Measurements from ENCODE around the gene TNNI2. TPM values are rescaled to one million over a fixed set of nuclear protein-coding genes. Genes with fewer than 3 reads are reported as not detected.

Gene TNNI2
- total RNA-seq, 1 experiment from 2014 or later: not detected

DNA sequence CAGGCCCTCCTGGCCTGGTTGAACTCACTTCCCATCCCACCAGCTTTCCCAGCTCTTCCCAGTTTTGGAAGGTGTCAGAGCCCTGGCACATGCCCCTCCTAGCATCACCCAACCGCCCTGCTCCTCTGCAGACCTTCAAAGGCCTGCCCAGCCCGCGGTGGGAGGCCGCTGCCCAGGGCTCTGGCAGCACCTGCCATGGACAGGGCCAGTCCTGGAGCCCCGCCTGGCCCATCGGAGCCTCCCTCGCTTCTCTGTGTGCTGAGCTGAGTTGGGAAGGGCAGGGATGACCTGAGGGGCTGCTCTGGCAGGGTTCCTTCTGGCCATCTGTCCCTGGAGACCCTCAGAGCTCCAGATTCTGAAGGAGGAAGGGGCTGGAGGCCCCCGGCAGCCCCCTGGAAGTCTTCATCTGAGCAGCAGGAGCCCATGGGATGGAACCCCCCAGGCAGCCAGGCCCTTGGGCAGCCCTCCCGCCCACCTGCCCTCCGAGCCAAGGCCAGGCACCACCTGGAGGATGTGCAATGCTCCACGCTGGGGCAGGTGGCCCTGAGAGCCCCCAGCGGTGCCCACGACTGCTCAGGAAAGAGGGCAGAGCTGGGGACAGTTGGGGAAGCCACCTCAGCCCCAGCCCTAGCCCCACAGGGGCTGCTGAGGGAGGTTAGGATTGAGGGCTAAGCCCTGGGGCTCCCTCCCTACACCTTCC is 17.7 kb downstream of the TNNI2 start:
- H3K27me3 ChIP-seq (replicated peaks; ENCODE audit: insufficient read depth, low read depth, low read length, poor library complexity): peaks cover 7% of the 10 kb centered on the region
- no peaks in the 10 kb centered on the region for H3K9me3 ChIP-seq (ENCODE audit: low read depth, low read length, poor library complexity, severe bottlenecking)
- no peak for TF ChIP-seq EZH2 (IDR thresholded peaks at IDR 0.05; ENCODE audit: borderline replicate concordance, low read depth, low read length, poor library complexity, severe bottlenecking)
- TF ChIP-seq, protein P1, sequence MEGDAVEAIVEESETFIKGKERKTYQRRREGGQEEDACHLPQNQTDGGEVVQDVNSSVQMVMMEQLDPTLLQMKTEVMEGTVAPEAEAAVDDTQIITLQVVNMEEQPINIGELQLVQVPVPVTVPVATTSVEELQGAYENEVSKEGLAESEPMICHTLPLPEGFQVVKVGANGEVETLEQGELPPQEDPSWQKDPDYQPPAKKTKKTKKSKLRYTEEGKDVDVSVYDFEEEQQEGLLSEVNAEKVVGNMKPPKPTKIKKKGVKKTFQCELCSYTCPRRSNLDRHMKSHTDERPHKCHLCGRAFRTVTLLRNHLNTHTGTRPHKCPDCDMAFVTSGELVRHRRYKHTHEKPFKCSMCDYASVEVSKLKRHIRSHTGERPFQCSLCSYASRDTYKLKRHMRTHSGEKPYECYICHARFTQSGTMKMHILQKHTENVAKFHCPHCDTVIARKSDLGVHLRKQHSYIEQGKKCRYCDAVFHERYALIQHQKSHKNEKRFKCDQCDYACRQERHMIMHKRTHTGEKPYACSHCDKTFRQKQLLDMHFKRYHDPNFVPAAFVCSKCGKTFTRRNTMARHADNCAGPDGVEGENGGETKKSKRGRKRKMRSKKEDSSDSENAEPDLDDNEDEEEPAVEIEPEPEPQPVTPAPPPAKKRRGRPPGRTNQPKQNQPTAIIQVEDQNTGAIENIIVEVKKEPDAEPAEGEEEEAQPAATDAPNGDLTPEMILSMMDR (conservative IDR thresholded peaks at IDR 0.05; ENCODE audit: low read depth, low read length): no peak
- intact Hi-C loops (cut with micrococcal nuclease; ENCODE audit: unreplicated experiment): no loop called here
- no peaks in the 10 kb centered on the region for H3K4me1 ChIP-seq (ENCODE audit: insufficient read depth, low read length, poor library complexity, severe bottlenecking)
- H3K4me3 ChIP-seq (ENCODE audit: low read depth, low read length, poor library complexity, severe bottlenecking): no peak overlapping the region
- no TSS peak for BruUV-seq (replicated peaks)
- DNase-seq (ENCODE audit: low spot score): no peak
- H3K27ac ChIP-seq (ENCODE audit: low read depth, low read length, poor library complexity, severe bottlenecking): no peak overlapping the region
- ChIA-PET CTCF (no interaction called here), POLR2A (ENCODE audit: low non-redundant PET) (no interaction called here)
- H3K36me3 ChIP-seq (ENCODE audit: insufficient read depth, low read length, poor library complexity, severe bottlenecking): no peaks in the 10 kb centered on the region

- no peak for DNase-seq (ENCODE audit: low spot score)
- Histone ChIP-seq H3K9me3 (ENCODE audit: low read depth, low read length, poor library complexity, severe bottlenecking) (no peaks in the 10 kb centered on the region), H3K4me1 (ENCODE audit: insufficient read depth, low read length, poor library complexity, severe bottlenecking) (no peaks in the 10 kb centered on the region), H3K36me3 (ENCODE audit: insufficient read depth, low read length, poor library complexity, severe bottlenecking) (no peaks in the 10 kb centered on the region), H3K27ac (ENCODE audit: low read depth, low read length, poor library complexity, severe bottlenecking) (no peak overlapping the region), H3K27me3 (replicated peaks; ENCODE audit: insufficient read depth, low read depth, low read length, poor library complexity) (peaks cover 7% of the 10 kb centered on the region), H3K4me3 (ENCODE audit: low read depth, low read length, poor library complexity, severe bottlenecking) (no peak overlapping the region)
- ChIA-PET POLR2A (ENCODE audit: low non-redundant PET) (no interaction called here), CTCF (no interaction called here)
- intact Hi-C loops (cut with micrococcal nuclease; ENCODE audit: unreplicated experiment): no loop called here
- BruUV-seq (replicated peaks): no TSS peak
- no peak for TF ChIP-seq EZH2 (IDR thresholded peaks at IDR 0.05; ENCODE audit: borderline replicate concordance, low read depth, low read length, poor library complexity, severe bottlenecking)
- TF ChIP-seq, protein P1 (conservative IDR thresholded peaks at IDR 0.05; ENCODE audit: low read depth, low read length): no peak
Measured at GRCh38 chr11:1857064-1857463, 18.3 kb downstream of the TNNI2 start.

GRCh38 chr11:1858154-1858553 is 19.4 kb downstream of the TNNI2 start:
- no peak for DNase-seq (ENCODE audit: low spot score)
- Histone ChIP-seq H3K36me3 (ENCODE audit: insufficient read depth, low read length, poor library complexity, severe bottlenecking) (no peaks in the 10 kb centered on the region), H3K4me1 (ENCODE audit: insufficient read depth, low read length, poor library complexity, severe bottlenecking) (no peaks in the 10 kb centered on the region), H3K4me3 (ENCODE audit: low read depth, low read length, poor library complexity, severe bottlenecking) (no peak overlapping the region), H3K9me3 (ENCODE audit: low read depth, low read length, poor library complexity, severe bottlenecking) (no peaks in the 10 kb centered on the region), H3K27ac (ENCODE audit: low read depth, low read length, poor library complexity, severe bottlenecking) (no peak overlapping the region), H3K27me3 (replicated peaks; ENCODE audit: insufficient read depth, low read depth, low read length, poor library complexity) (peaks cover 16% of the 10 kb centered on the region)
- TF ChIP-seq EZH2 (IDR thresholded peaks at IDR 0.05; ENCODE audit: borderline replicate concordance, low read depth, low read length, poor library complexity, severe bottlenecking): no peak
- TF ChIP-seq, protein P1 (conservative IDR thresholded peaks at IDR 0.05; ENCODE audit: low read depth, low read length): no peak
- intact Hi-C loops (cut with micrococcal nuclease; ENCODE audit: unreplicated experiment): no loop called here
- BruUV-seq (replicated peaks): no TSS peak
- ChIA-PET POLR2A (ENCODE audit: low non-redundant PET) (interaction anchor here (0.6 kb wide), 1 partner anchor 11 kb away, joined by 3 read pairs; no protein-coding TSS in a partner anchor), CTCF (no interaction called here)

Data from A673 (cell line).